Left lobe of liver (tissue), 2 donors: ENCODE results near the gene GAL. TPM values are rescaled to one million over a fixed set of nuclear protein-coding genes. Genes with fewer than 3 reads are reported as not detected.

Experiments used
- ATAC-seq: fragments of 200-7000 bp; cut with Tn5 transposase; one replicate; pipeline ENCODE4 v1.9.1; 2020; ENCODE audit warnings: mild to moderate bottlenecking, moderate library complexity
- DNase-seq: peaks from one replicate; pipeline ENCODE4 v3.0.0-alpha.2; 2020; ENCODE audit warnings: low spot score
- total RNA-seq: library from RNA; stranded (reverse); gene quantifications from one replicate; pipeline ENCODE4 v1.2.1, GENCODE V29; 2021
- donor health status: DM: no; HTN: no; CAD: no; lungs with moderate emphysema.
- donor health status: DM: no; HTN: yes; CAD: no.

Gene GAL
- total RNA-seq, 1 donor from 2014 or later: 0.23 TPM

GRCh38 chr11:68658097-68658496 is 26.2 kb upstream of the GAL start:
- no peak for DNase-seq
- no peak for ATAC-seq

GRCh38 chr11:68658661-68659060 is 25.7 kb upstream of the GAL start:
- ATAC-seq (no peak), DNase-seq (no peak)

GRCh38 chr11:68659158-68659921 is 25.0 kb upstream of the GAL start:
- ATAC-seq (peak; percentile 50), DNase-seq (no peak)

GRCh38 chr11:68660066-68660810 is 24.1 kb upstream of the GAL start:
- ATAC-seq (no peak), DNase-seq (no peak)

GRCh38 chr11:68661014-68661413 is 23.3 kb upstream of the GAL start:
- DNase-seq: no peak

GRCh38 chr11:68661697-68662603 is 22.4 kb upstream of the GAL start:
- DNase-seq (no peak), ATAC-seq (no peak)

More at GRCh38 chr11:68661014-68661413, 23.3 kb upstream of the GAL start:
- no peak for ATAC-seq

GRCh38 chr11:68663482-68664010 is 20.8 kb upstream of the GAL start:
- ATAC-seq (no peak), DNase-seq (no peak)

GRCh38 chr11:68664141-68664540 is 20.2 kb upstream of the GAL start:
- ATAC-seq (no peak), DNase-seq (no peak)

- DNase-seq (no peak), ATAC-seq (no peak)
Observed at GRCh38 chr11:68664906-68665305, 19.4 kb upstream of the GAL start.

- ATAC-seq (no peak), DNase-seq (no peak)
Observed at GRCh38 chr11:68665436-68665835, 18.9 kb upstream of the GAL start.

- no peak for ATAC-seq
Observed at GRCh38 chr11:68666849-68667248, 17.5 kb upstream of the GAL start.

GRCh38 chr11:68667511-68668500 is 16.5 kb upstream of the GAL start:
- ATAC-seq (no peak), DNase-seq (no peak)

More at GRCh38 chr11:68666849-68667248, 17.5 kb upstream of the GAL start:
- no peak for DNase-seq

GRCh38 chr11:68669301-68670090 is 14.8 kb upstream of the GAL start:
- ATAC-seq (no peak), DNase-seq (no peak)

GRCh38 chr11:68670208-68670992 is 13.9 kb upstream of the GAL start:
- DNase-seq: no peak
- no peak for ATAC-seq

- no peak for ATAC-seq
- no peak for DNase-seq
Observed at GRCh38 chr11:68673306-68673945, 10.9 kb upstream of the GAL start.

- no peak for DNase-seq
Observed at GRCh38 chr11:68673991-68674390, 10.4 kb upstream of the GAL start.

GRCh38 chr11:68674461-68674860 is 9.9 kb upstream of the GAL start:
- ATAC-seq (no peak), DNase-seq (no peak)

More at GRCh38 chr11:68673991-68674390, 10.4 kb upstream of the GAL start:
- ATAC-seq: no peak

GRCh38 chr11:68677432-68677831 is 6.9 kb upstream of the GAL start:
- DNase-seq: no peak
- no peak for ATAC-seq
